HTR-8/SVneo (cell line): ENCODE results near the gene CPSF3.
"Not testable (repeated sequence)": the region's sequence is repeated elsewhere in the genome, so short reads cannot be mapped to it uniquely, and the experiment has no call there.

Source experiments
- DNase-seq: peaks from one replicate; pipeline ENCODE4 v3.0.0; 2011; ENCODE audit warnings: low spot score, mixed read lengths; ENCODE audit not compliant: insufficient read length
- FAIRE-seq: peaks from 2 replicates; lab custom pipeline; 2011; peaks lifted over from hg19 to GRCh38; lab: Jason Lieb, UNC

Gene CPSF3

DNA sequence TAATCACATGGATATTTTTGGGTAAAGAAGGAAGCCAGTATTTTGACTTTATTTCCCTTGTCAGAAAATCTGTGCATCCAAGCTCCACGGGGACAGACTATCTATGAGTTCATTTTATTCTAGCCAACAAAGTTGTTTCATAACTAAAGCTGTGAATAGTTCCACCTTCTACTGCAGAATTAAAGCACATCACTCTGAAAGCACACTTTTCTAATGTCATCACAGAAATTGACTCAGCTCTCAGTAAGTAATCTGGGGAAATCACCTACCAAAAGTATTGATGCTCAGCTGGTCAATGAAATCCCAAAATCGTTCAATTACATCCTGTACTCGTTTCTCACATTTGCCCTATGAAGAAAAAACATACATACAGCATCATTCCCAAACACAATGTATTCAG, 70.0 kb downstream of the CPSF3 start:
- FAIRE-seq = no peak
- DNase-seq = no peak

DNA sequence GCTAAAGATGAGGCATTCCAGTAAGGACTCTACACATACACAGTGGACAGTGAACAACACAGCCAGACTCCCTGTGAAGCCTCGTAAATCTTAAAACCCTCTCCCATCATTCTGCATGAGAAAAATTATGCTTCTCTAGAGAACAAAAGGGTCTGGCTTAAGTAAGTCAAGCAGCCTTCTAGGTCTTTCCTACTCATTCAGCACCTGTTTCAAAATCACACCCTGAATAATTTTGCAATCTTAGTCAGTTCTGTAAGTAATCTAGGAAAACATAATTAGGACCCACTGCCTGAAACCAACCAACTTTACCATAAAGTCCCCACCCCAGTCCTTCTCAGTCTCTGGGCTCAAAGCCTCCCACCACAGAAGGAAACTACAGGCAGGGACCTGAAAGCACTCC, 70.6 kb downstream of the CPSF3 start:
- no peak for FAIRE-seq
- no peak for DNase-seq

- no peak for FAIRE-seq
- DNase-seq = no peak
Observed at GRCh38 chr2:9497017-9497416, 73.6 kb downstream of the CPSF3 start.

- FAIRE-seq (no peak), DNase-seq (no peak)
Observed at GRCh38 chr2:9498210-9498609, 74.8 kb downstream of the CPSF3 start.

GRCh38 chr2:9508931-9509330, 85.5 kb downstream of the CPSF3 start:
- FAIRE-seq = no peak

GRCh38 chr2:9513946-9514345, 90.5 kb downstream of the CPSF3 start:
- not testable (repeated sequence) for FAIRE-seq

More at GRCh38 chr2:9508931-9509330, 85.5 kb downstream of the CPSF3 start:
- no peak for DNase-seq

GRCh38 chr2:9517118-9517782, 93.8 kb downstream of the CPSF3 start:
- FAIRE-seq = no peak
- no peak for DNase-seq

More at GRCh38 chr2:9513946-9514345, 90.5 kb downstream of the CPSF3 start:
- not testable (repeated sequence) for DNase-seq

DNA sequence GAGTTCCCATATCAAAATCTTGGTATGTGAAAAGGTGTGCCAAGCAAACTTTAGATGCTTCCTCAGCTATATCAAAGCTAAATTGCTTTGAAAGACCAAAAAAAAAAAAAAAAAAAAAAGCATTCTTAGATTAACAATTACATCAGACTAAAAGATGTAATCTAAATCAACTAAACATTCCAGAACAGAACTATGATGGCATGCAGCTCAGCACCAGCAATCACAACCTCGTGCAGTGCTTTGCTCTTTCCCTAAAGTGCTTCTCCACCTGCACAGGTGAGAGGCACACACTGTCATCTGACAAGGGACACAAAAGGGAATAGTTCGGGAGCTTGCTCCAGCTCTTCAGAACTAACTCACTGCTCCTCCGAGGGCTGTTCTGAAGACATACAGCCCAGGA, 94.7 kb downstream of the CPSF3 start:
- no peak for FAIRE-seq
- no peak for DNase-seq

DNA sequence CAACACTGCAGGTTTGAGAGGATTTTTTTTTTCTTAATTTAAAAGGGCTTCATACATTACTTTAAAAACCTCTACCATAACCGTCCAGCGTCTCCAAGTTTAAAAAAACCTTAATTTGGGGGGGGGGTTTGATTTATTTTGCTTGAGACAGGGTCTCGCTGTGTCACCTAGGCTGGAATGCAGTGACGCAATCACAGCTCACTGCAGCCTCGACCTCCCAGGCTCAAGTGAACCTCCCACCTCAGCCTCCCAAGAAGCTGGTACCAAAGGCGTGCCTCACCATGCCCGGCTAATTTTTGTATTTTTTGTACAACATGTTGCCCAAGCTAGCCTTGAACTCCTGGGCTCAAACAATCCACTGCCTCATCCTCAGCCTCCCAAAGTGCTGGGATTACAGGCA, 95.3 kb downstream of the CPSF3 start:
- DNase-seq (no peak), FAIRE-seq (no peak)

DNA sequence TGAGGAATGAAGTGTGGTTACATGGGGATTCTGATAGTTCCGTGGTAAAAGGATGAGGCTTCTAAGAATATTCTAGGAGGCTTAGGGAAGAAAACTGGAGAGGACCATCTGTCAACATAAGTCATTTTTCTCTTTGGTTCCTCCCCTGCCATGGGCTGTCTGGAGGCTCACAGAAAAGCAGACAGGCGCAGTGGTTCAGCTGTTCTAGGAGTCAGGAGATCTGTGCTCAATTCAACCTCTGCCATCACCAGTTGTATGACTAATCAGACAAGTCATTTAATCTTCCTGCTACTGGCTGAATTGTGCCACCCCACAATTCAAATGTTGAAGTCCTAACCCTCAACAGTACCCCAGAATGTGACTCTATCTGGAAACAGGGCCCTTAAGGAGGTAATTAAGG, 95.8 kb downstream of the CPSF3 start:
- FAIRE-seq (peak; percentile 38), DNase-seq (no peak)
